ENCODE data around the gene BRINP2. TPM values are rescaled to one million over a fixed set of nuclear protein-coding genes. Genes with fewer than 3 reads are reported as not detected.

The BRINP2 gene
- total RNA-seq, 2 experiments from 2014 or later = not detected

DNA sequence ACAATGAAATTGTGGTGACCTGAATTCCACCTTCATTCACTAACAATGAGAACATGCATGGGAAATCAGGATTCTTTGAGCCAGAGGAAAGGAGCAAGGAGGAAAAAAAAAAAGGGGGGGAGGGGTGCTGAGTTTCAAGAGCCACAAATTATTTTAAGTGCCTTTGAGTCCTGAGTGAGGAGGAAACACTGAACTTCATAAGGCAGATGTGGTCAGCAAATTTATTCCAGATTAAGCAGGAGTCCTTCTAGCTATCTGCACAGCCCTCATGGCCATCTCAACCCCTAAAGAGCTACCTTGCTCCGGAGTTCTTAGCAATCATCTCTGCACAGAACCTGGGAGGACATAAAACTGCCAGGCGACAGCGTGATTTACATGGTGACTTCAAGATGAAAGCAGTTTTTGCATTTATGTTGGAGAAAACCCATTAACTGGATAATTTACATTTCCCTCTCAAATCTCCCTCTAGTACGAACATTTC lies 27.9 kb upstream of the BRINP2 start:
- H3K9me3 Mint-ChIP-seq = no peaks in the 10 kb centered on the region
- H3K27ac Mint-ChIP-seq = no peak overlapping the region
- no peaks in the 10 kb centered on the region for H3K36me3 Mint-ChIP-seq
- peaks cover 4% of the 10 kb centered on the region for H3K27me3 Mint-ChIP-seq
- DNase-seq = no peak
- H3K4me3 Mint-ChIP-seq = no peak overlapping the region
- H3K4me1 Mint-ChIP-seq = no peaks in the 10 kb centered on the region

DNA sequence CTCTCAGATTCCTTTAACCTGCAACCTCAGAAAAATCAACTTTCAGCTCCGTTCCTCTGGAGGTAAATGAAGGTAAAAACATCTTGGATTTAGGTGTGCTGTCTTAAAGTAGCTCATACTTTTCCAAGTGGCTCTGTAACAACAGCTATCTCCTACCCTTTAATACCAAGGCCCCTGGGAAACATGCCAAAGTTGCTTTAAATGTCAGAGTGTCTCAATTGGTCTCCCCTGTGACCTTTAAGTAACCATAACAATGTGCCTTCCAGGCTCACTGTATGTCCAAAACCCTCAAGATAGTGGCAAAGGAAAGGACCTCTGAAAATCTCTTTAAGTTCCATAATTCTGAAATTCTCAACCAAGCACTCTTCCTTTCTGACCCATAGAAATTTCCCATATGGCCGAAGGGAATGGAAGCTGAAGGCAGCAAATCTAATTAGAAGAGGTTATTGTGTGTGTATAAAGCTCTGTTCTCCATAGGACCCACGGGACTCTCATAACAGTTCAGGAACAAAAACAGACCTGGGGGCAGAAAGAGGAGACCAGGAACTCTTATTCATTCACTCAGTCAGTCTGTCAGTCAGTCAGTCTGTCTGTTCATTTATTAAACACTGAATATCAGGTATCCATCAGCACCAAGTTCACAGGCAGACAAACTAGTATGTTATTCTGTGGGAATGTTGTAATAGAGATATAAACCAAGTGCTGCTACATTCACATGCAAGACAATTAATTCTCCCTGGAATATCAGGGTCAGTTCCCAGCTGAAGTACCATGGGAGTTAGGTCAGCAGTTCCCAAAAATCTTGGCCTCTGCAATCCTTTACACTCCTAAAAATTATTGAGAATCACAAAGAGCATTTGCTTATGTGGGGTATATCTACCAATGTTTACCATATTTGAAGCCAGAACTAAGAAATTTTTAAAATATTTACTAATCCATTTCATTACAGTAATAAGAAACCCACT lies 25.4 kb upstream of the BRINP2 start:
- Mint-ChIP-seq H3K4me1 (no peaks in the 10 kb centered on the region), H3K36me3 (no peaks in the 10 kb centered on the region), H3K9me3 (peaks cover 2% of the 10 kb centered on the region), H3K27ac (no peak overlapping the region), H3K4me3 (no peak overlapping the region), H3K27me3 (peaks cover 4% of the 10 kb centered on the region)
- DNase-seq = no peak

- H3K9me3 Mint-ChIP-seq = peaks cover 2% of the 10 kb centered on the region
- H3K36me3 Mint-ChIP-seq = no peaks in the 10 kb centered on the region
- no peak overlapping the region for H3K27ac Mint-ChIP-seq
- H3K4me1 Mint-ChIP-seq = no peaks in the 10 kb centered on the region
- DNase-seq = no peak
- peaks cover 4% of the 10 kb centered on the region for H3K27me3 Mint-ChIP-seq
- no peak overlapping the region for H3K4me3 Mint-ChIP-seq
Observed at GRCh38 chr1:177146499-177146898, 24.3 kb upstream of the BRINP2 start.

- no peaks in the 10 kb centered on the region for H3K4me1 Mint-ChIP-seq
- H3K27ac Mint-ChIP-seq = no peak overlapping the region
- peaks cover 3% of the 10 kb centered on the region for H3K9me3 Mint-ChIP-seq
- H3K36me3 Mint-ChIP-seq = peaks cover 2% of the 10 kb centered on the region
- no peak for DNase-seq
- no peak overlapping the region for H3K4me3 Mint-ChIP-seq
- peaks cover 42% of the 10 kb centered on the region for H3K27me3 Mint-ChIP-seq
Observed at GRCh38 chr1:177162243-177162642, 8.5 kb upstream of the BRINP2 start.

DNA sequence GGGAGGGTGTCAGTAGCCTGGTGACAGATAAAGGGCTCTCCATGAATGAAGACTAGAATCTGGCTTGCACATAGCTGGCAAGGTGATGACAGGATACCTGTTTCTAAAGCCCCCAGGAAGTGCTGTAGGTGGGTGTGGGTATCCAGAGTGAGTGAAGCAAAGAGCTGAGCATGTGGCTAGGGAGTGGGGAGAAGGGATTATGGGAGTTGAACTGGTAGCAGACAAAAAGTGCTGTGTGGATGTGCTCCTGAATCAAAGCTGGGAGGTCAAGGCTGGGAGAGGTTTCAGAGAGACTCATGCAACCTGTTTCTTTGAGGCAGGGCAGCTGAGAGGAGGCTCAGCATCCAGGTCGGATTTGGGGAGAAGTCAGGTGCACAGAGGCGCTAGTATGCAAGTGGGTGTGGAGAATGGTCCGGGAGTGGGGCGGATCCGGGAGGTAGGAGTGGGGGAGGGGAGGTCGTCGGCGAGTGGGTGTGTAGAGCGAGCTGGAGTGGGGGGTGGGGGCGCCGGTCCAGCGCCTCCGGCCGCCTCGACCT lies 6.8 kb upstream of the BRINP2 start:
- no peaks in the 10 kb centered on the region for H3K4me1 Mint-ChIP-seq
- H3K4me3 Mint-ChIP-seq = no peak overlapping the region
- no peak overlapping the region for H3K27ac Mint-ChIP-seq
- H3K36me3 Mint-ChIP-seq = peaks cover 2% of the 10 kb centered on the region
- peaks cover 3% of the 10 kb centered on the region for H3K9me3 Mint-ChIP-seq
- DNase-seq = no peak
- H3K27me3 Mint-ChIP-seq = peaks cover 42% of the 10 kb centered on the region

DNA sequence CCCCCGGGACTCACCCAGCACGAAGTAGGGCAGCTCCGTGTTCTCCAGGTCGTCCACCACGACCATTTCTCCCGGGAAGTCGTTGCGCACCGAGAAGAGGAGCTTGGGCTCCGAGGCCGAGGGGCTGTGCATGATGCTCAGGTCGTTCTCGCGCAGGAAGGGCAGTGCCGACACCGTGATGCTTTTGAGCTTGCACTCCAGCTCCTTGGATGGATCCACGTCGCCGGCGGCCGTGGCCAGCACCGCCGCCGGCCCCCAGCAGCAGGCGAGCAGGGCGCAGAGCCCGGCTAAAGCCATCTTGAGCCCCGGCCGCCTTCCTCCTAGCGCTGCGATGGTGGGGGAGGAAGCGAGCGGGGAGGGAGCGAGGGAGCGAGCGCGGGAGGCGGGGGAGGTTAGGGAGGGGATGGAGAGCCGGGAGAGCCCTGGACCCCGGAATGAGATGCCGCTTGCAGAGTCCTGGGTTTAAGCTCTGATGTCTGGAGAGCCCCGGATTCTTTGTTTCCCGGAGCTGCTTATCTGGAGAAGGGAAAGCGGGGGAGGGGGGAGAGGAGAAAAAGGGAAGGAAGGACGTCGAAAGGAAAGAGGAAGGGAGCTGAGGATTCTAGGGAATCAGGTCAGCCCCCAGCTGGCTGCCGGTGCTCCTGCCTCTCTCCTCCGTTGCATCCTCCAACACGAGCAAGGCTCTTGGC lies 6.2 kb upstream of the BRINP2 start, which contains the start of gene ASTN1:
Gene ASTN1, minus strand, starts transcription at position 333 of the 689 bp plus-strand sequence. Its CDS starts 36 bp downstream, at position 297.
- Mint-ChIP-seq H3K36me3 (peaks cover 2% of the 10 kb centered on the region), H3K4me1 (no peaks in the 10 kb centered on the region), H3K9me3 (peaks cover 3% of the 10 kb centered on the region), H3K27ac (no peak within 1 kb of the TSS), H3K4me3 (no peak within 1 kb of the TSS), H3K27me3 (peaks cover 42% of the 10 kb centered on the region)
- no peak for DNase-seq

- no peak for DNase-seq
- peaks cover 3% of the 10 kb centered on the region for H3K9me3 Mint-ChIP-seq
- H3K27ac Mint-ChIP-seq = no peak overlapping the region
- no peaks in the 10 kb centered on the region for H3K4me1 Mint-ChIP-seq
- H3K36me3 Mint-ChIP-seq = peaks cover 2% of the 10 kb centered on the region
- H3K4me3 Mint-ChIP-seq = no peak overlapping the region
- peaks cover 42% of the 10 kb centered on the region for H3K27me3 Mint-ChIP-seq
Observed at GRCh38 chr1:177165069-177165439, 5.7 kb upstream of the BRINP2 start.

- peaks cover 1% of the 10 kb centered on the region for H3K9me3 Mint-ChIP-seq
- no peaks in the 10 kb centered on the region for H3K36me3 Mint-ChIP-seq
- no peak for DNase-seq
- no peak overlapping the region for H3K4me3 Mint-ChIP-seq
- H3K4me1 Mint-ChIP-seq = no peaks in the 10 kb centered on the region
- H3K27me3 Mint-ChIP-seq = peaks cover 26% of the 10 kb centered on the region
- H3K27ac Mint-ChIP-seq = no peak overlapping the region
Observed at GRCh38 chr1:177171536-177172123, 872 bp downstream of the BRINP2 start.

DNA sequence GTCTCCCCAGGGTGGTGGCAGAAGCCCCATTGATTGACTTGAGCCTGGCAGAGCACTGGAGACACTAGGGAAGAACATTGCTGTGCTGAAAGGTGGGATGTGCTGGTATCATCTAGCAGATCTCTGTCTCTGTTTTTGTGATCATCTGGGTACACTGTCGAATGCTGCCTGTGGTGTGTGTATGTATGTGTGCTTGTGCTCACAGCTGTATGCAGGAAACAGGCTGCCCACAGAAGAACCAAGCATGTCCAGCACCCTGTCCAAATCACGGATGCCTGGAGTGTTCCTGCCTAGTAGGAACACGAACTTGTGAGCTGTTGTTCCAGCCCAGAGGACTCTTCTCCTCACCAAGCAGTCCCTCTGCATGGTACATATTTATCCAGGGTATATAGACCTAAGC lies 1.5 kb downstream of the BRINP2 start:
- peaks cover 1% of the 10 kb centered on the region for H3K9me3 Mint-ChIP-seq
- H3K27me3 Mint-ChIP-seq = peaks cover 26% of the 10 kb centered on the region
- no peak overlapping the region for H3K4me3 Mint-ChIP-seq
- no peak overlapping the region for H3K27ac Mint-ChIP-seq
- H3K4me1 Mint-ChIP-seq = no peaks in the 10 kb centered on the region
- DNase-seq = no peak
- H3K36me3 Mint-ChIP-seq = no peaks in the 10 kb centered on the region

DNA sequence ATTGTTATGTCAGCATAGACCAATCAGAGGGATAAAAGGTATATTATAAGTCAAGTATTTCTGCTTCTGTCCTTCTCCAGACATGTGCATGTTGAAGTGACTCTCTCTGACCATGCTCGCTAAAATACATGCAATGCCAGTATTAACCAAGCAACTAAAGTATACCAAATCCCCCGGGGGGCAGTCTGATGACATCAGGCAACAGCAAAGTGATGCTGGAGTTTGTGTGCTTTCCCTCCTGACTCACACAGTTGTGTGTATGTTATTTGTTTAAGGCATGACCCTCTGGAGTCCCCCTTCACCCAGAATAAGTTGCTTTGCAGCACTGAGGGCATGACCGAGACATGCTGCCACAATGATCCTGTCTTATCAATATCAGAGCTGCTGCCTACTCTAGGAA lies 2.1 kb downstream of the BRINP2 start:
- no peak for DNase-seq
- Mint-ChIP-seq H3K9me3 (peaks cover 1% of the 10 kb centered on the region), H3K27me3 (peaks cover 26% of the 10 kb centered on the region), H3K27ac (no peak overlapping the region), H3K4me3 (no peak overlapping the region), H3K36me3 (no peaks in the 10 kb centered on the region), H3K4me1 (no peaks in the 10 kb centered on the region)

- H3K27me3 Mint-ChIP-seq = peaks cover 33% of the 10 kb centered on the region
- H3K36me3 Mint-ChIP-seq = no peaks in the 10 kb centered on the region
- H3K27ac Mint-ChIP-seq = no peak overlapping the region
- peaks cover 1% of the 10 kb centered on the region for H3K9me3 Mint-ChIP-seq
- no peaks in the 10 kb centered on the region for H3K4me1 Mint-ChIP-seq
- DNase-seq = no peak
- no peak overlapping the region for H3K4me3 Mint-ChIP-seq
Observed at GRCh38 chr1:177173976-177174375, 3.2 kb downstream of the BRINP2 start.

GRCh38 chr1:177174921-177175634 lies 4.3 kb downstream of the BRINP2 start:
- peaks cover 1% of the 10 kb centered on the region for H3K9me3 Mint-ChIP-seq
- H3K27me3 Mint-ChIP-seq = peaks cover 38% of the 10 kb centered on the region
- no peak for DNase-seq
- no peak overlapping the region for H3K27ac Mint-ChIP-seq
- H3K4me3 Mint-ChIP-seq = no peak overlapping the region
- no peaks in the 10 kb centered on the region for H3K4me1 Mint-ChIP-seq
- H3K36me3 Mint-ChIP-seq = no peaks in the 10 kb centered on the region

DNA sequence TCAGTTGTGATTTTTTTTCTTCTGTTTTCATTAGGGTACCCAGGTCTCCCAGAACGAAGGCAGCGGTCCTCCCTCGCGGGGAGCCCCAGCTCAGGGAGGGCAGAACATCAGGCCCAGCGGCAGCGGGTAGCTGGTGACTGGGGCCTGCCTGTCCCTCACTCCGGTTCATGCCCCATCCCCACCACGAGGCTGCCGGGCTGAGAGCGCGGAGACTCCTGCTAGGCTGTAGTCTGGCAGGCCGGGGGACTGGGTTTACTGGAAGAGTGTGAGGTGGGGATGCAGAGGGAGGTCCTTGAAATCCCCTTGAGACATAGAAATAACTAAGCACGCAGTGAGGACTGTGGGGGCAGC lies 10.5 kb downstream of the BRINP2 start:
- DNase-seq = no peak
- H3K27ac Mint-ChIP-seq = no peak overlapping the region
- peaks cover 1% of the 10 kb centered on the region for H3K9me3 Mint-ChIP-seq
- no peak overlapping the region for H3K4me3 Mint-ChIP-seq
- peaks cover 8% of the 10 kb centered on the region for H3K4me1 Mint-ChIP-seq
- peaks cover 65% of the 10 kb centered on the region for H3K27me3 Mint-ChIP-seq
- H3K36me3 Mint-ChIP-seq = no peaks in the 10 kb centered on the region

DNA sequence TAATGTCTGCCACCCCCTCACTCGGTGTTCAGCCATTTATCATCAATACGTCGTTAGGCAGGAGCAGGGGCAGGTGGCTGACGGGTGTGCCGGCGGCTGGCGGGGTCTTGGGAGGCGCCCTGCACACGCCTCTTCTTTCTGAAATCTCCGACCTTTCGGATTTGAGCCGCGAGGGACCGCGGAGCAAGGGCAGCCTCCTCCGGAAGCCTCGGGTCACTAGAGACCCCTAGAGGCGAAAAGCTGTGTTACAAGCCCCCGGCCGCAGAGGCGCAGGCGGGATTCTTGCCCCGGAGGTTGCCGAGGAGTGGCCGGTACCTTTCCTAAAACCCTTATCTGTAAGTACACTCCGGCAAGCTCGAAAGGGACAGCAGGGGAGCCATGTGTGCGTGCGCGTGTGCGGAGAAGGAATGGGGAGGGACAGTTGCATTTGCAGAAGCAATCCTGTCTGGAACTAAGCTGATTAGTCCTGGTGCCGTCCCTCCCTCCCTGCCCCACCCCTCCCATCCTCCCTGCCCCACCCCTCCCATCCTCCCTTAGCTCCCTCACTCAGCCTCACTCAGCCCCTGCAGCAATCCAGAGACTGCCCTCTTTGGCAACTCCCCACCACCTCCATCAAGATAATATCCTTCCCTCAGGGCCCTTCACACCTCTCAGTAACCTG lies 11.0 kb downstream of the BRINP2 start:
- H3K9me3 Mint-ChIP-seq = no peaks in the 10 kb centered on the region
- H3K4me3 Mint-ChIP-seq = no peak overlapping the region
- peaks cover 8% of the 10 kb centered on the region for H3K4me1 Mint-ChIP-seq
- DNase-seq = peak; percentile 52
- no peaks in the 10 kb centered on the region for H3K36me3 Mint-ChIP-seq
- H3K27ac Mint-ChIP-seq = no peak overlapping the region
- peaks cover 69% of the 10 kb centered on the region for H3K27me3 Mint-ChIP-seq
